GM18520 (cell line): ENCODE data around the gene ZNF608.

Experiments used
- ATAC-seq: cut with Tn5 transposase; IDR thresholded peaks from one replicate; pipeline ENCODE4 v1.9.1; 2021; ENCODE audit not compliant: unreplicated experiment

Gene ZNF608

DNA sequence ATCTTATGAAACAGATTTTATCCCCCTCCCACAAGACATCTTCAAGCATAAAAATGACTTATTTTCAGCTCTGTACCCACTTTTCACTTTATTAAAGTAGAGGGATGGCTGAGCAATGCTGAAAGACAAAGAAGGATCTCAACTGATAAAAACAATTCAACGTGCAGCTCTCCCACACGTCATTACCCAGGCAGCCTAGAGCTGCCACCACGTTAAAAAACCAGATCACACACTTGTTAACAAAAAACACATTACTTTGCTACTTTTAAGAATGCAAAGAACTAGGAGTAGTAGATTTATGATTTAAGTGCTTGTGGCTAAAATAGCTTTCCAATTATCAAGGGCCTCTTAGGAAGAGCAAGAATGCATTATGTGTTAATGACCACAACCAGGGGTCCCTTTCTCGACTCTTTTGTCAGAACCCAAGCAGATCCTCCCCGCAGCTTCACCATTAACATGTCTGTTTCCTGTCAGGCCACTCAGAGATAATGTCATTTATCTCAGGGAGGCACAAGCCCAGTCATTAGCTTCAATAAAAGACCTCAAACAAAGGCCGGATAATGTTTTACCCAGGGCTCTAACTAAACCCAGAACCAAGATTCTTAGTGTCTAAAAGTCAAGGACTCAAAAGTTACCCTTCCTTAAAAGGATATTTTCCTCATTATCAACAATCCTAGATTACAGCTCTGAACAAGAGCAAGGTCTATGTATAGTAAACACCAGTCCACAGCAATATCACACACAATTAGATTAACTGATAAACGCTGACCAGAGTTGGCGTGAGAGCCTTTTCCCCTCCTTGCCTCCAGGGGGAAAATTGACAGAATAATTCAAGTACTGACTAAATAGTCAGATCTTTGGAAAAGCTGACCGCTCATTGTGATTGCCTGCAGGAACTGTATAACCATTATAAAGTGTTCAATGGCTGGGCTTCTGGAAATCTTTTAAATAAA is 7.5 kb downstream of the ZNF608 start:
- no peak for ATAC-seq

DNA sequence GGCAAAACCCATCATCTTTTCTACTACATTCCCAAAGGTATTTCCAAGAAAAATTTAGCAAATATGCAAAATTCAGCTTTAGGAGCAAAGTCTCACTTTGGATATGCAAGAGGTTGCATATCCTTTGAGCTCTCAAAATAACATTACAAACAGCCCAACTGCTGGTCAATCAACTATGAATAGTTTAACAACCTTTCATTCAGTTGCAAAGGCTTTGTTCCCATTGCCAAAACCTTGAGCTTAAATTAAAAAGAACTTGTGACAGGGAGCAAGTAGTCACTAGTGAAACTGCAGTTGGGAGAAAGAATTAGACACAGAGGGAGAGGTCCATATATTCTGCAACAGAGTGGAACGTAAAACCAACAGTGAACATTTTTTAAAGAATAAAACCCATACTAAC is 8.8 kb downstream of the ZNF608 start:
- ATAC-seq = no peak

DNA sequence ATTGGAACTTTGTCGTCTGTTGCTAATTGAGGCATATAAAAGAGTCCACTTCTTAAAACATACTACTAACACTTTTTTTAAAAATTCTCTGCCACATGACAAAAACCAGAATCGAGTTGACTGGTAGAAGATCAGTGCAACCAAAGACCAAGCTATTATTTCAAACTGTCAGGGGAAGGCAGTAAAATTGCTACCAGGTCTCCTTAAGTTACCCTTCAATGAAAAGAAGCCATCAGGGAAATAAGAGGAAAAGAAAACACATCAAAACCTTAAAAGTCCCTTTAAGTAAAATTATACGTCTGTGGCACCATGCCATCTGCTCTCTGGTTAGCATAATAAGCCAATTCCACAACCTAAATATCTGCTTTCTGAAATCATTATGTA is 9.6 kb downstream of the ZNF608 start:
- no peak for ATAC-seq

DNA sequence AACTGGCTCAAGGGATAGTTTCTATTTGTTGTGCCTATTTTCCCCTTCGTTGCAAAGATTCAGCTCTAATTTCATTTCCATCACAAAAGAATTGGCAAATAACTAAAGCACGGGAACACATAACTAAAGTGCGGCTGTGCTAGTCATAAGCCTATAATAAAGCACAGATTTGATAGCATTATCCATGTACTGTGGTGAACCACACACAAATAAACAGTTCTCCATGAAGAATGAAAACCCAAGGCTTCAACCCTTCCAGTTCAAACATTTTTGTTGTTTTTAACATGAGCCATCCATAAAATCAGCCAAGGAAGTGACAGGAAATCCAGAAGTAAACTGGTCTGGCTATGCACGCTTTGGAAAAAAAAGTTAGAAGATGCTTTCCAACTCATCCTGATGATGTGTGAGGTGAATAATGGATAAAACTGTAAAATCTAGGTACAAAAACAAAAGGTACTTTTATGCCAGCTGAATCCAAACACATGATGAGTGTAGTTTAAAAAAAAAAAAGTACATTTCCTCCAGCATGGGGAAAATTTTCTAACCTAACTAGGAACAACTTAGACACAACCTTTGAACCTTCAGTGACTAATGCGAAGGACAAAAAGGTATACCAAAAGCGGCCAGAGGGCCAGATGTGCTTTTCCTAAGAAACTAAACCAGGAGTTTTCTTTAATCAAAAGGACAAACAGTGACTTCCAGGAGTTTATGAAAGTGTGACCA is 10.2 kb downstream of the ZNF608 start:
- ATAC-seq = no peak

DNA sequence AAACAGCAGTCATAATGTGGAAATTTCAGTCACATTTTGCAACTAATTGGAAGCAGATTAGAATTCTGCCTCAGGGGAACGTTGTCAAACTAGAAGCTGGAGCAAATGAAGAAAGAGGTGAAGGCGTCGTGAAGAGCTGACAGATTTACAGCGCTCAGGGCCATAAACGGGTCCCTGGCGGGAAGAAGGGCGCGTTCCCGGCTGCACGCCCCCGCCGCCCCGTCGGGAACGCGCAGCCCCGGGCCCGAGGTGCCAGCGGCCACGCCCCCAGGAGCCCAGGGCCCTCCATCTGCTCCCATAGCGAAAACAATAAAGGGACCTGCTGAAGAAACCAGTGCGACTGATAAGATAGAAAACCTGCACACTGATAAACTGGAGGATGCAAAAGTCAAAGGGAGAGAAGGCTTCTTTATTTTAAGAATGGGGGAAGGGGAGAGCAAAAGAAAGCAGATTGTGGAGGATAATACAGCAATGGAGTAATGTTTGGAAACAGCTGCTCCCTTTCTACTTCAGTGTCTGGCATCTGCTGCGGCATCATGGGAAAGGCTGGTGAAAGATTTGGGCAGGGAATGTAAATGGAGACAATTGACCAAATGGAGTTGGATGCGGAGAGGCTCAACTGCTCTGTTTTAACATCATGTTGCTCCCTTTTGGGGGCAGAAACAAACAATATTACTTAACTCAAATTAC is 11.1 kb downstream of the ZNF608 start:
- no peak for ATAC-seq

DNA sequence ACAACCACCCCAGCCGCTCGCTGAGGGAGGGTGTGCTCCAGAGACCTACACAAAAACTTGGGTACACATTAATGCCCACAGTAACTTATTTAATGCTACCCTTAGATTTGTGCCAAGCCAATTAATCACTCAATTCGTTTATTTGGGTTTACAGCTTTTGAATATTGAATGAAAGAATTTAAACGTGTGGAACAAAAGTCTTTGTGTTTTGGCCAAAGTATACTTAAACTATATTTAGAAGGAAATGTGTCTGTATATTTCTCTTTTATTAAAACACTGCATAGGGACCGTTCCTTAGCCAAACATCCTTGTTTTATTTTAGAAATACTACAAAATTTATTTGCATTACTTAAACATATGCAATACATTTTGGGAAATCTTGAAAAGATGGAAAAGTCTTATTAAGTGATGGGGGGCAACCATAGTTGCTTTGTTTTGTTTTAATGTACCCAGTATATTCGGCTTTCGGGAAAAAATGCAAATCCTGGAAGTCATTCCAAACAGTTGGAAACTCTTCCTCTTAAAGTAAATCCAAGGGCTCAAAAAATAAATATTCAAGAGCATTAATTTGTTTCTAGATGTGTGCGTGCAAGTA is 11.8 kb downstream of the ZNF608 start:
- no peak for ATAC-seq

DNA sequence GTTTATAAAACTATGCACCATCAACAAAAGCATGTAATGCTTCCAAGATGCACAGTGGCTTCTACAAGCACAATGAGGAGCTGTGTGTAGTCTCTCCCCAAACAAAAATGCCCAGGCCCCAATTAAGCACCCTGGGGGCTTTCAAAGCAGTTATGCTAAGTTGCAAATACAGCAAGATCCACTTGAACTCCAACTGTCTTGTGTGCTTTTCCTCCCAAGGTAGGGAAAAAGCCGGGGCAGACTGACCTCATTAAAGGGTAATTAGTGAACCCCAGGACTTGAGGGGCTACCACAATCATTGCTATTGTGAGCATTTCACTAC is 13.1 kb downstream of the ZNF608 start:
- ATAC-seq = no peak

DNA sequence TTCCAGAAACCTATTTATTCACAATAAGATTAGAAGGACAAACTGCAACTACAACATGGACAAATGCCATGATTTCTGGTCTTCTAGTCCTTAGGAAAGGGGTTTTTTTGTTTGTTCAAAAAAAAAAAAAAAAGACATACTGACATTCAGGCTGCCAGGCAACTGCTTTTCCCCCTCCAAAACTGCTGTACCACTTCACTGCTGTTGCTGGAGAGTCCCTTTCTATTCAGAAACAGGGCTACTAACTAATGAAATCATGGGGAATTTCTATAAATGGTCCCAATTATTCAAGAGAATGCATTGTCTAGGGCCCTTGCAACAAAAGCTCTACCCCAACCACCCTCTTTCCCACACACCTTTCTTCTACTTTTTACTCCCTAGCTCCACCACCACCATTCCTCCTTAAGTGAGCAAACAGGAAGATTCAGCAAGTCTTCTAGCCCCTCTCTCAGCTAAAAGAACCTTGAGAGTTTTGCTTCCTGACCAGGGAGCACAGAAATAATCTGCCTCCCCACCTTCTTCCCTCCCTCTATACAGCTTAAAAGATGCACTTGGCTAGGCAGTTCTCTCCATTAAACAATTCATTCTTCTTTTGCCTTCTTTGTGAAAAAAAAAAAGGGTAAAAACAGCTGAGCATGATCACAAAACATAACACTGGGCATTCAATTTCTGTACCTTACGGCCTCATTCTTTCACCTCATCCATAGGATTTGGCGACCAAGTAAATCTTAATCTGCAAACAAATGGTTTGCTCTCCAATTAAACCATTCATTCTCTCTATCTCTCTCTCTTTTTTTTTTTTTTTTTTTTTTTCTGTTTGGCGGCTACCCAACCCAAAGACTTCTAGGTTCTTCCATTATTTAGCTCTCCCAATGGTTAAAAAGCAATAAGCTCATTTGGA is 13.8 kb downstream of the ZNF608 start:
- no peak for ATAC-seq

DNA sequence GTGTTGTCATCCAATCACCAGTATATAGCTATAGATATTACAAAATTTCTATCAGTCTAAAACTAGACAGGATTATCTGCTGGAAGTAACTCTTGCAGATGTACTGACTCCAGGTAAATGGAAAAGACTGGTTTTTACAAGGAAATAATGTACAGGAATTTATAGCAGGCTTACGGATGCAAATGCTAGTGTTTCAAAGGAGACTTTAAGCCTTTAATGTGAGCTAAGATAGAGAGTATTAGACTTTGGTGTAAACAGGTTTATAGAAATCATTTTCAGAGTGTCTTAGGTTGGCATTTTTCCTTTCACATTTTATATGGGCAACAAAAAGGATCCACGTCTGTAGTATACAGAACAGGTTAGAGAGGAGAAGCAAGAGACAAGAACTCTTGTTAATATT is 16.1 kb downstream of the ZNF608 start:
- ATAC-seq = no peak

DNA sequence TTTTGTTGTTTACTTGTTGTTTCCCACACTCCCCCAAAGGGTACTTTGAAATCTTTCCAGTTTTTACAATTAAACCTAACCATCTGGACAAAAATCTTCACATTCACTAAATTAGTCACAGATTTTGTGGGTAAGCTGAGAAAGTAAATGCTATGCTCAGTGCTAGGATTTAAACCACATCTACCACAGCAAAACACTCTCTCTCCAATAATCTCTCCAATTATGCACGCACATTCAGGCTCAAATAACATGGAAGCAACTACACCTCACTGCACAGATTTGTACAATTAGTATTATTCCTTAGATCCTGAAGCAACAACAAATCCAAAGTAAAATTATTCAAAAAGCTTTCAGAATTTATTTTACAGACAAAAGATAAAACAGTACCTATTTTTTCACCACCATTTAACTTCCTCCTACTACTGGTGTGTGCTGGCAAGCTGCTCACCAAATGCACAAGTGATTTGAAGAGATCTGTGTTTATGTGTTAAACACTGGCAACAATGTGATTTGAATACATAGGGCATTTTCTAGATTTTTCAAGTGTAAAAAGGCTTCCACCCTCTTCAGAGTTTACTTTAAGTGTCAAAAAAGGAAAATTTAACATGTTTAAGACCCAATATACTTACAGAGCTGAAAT is 16.6 kb downstream of the ZNF608 start:
- peak; percentile 42 for ATAC-seq

DNA sequence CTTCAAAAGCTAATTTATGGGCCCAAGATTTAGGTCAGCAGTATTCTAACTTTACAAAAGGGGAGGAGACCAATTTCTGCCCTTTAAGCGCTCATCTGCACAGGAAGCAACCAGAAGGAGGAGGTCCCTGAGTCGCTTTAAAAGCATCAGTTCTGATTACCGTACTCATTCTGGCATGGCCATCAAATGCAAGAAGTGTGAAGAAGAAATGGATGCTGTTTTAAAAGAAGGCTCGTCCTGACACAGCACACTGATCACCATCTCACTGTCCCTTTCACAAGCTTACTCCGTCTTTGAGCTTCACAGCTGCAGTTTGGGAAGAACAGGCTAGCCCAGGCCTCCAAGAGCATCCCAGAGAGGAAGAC is 17.5 kb downstream of the ZNF608 start:
- no peak for ATAC-seq

DNA sequence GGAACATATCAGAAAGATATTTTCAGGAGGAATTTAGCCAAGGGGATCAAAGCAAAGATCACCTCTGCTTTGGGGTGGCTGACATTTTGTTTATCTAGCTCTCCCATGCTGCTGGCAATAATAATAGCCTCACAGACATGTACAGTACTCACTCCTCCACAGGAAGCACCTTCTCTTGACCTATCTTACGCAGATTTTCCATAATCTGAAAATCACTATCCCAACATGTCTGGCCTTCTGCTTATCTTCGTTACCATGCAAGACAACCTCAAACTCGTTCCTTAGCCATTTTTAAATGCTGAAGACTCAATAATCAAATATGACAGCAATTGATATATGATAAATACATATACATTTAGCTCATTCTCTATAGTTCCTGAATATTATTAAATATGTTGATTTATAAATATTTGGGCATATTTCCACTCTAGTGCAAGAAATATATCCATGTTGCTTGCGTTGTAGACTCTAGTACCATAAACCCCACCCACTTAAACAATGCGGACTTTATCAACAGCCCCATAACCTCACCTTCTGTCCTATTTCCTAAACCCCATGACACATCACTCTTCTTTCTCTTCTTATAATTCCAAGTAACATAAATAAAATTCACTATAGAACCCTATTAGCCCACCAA is 18.0 kb downstream of the ZNF608 start:
- ATAC-seq = no peak

DNA sequence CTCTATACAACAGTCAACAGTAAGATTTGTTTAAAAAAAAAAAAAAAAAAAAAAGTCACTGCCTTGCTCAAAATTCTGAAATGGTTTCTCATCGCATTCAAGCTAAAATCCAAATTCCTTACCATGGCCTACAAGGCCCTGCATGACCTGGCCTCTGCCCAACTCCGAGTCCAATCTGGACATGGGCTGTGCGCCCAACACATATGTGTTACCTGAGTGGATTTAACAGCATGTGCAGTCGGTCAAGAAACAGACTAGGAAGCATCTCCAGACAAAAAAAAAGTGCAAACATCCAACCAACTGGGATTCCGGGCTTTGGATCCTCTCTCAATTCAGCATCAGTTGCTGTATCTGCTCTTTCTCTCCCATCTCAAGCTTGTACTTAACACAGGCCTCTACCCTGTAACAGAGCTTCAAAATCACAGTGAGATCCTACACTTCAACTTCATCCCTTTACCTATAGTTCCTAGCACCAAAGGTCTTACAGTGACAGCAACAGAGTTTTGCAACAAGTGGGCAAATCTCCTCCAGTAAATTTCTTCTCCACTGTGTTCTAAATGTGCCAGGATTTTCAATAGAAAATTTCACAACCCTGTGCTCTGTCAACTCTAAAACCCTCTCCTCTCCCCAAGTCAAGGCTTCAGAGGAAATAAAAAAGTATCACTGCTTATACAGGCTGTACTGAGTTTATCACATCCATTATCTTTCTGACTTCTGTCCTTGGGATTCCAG is 19.6 kb downstream of the ZNF608 start:
- no peak for ATAC-seq

DNA sequence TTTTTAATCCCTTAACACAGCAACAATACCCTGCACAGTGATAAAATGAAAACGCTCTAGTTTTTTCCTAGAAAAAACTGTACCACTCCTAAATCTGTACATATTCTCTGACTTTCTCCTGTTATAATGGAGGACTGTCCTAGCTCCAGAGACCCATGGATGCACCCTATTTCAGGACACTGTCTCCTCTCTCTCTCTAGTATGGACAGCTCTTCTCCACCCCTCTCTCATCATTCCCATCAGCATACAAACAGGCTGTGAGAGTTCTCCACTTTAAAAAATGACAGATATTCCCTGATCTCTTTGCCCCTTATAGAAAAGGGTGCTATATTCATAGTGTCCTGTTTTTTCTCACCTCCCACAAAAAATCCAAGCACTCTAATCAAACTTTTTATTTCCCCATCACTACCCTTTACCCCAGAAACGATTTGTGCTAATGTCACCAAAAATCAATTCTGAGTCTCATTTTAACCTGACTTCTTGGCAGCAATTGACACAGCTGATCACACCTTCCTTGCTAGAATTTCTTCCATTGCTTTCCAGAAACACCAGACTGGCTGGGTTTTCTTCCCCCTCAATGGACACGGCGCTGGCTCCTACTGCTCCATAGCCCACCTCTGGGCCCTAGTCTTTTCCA is 20.7 kb downstream of the ZNF608 start:
- ATAC-seq = no peak

DNA sequence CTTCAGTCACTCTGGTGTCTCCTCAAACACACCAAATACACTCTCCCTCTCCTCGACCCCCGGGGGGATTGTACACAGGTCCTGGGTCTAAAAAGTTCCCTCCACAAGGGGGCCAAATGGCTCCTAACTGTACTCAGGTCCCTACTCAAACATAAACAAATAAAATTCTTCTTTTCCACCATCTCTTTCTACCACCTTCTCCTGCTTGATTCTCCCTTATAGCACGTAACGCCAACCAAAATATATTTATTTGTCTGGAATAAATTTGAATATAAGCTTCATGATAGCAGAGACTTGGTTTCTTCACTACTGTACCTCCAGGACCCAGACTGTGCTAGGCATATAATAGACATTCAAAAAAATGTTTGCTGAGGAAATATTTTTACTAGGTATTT is 21.4 kb downstream of the ZNF608 start:
- peak; percentile 33 for ATAC-seq

DNA sequence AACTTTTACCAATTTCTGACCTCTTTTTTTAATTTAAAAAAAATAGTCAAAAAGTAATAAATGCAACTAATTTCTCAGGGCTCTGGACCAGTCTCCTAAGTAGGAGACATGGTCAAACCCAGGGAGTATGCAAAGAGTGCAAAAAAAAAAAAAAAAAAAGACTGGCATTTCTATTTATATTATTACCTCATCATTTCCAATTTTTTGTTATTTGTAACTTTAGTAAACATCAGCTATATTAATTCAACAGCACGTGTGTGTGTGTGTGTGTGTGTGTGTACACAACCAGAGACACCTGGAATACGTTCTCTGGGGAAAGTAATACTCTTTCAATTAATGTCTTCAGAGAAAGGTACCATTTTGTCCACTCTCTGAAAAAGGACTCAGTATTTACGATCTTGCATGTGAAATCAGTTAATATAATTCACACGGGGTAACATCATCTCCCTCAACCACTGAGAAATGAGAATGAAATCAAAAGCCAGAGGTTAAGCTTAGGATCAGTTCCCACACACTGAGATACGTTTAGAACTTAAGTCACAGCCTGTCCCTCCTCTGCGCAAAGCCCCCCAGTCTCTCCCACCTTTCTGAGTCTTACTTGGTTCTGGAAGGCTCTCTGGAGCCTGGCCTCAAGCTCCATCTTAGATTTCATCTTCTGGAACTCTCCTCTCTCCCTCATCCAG is 21.9 kb downstream of the ZNF608 start:
- ATAC-seq = peak; percentile 50

DNA sequence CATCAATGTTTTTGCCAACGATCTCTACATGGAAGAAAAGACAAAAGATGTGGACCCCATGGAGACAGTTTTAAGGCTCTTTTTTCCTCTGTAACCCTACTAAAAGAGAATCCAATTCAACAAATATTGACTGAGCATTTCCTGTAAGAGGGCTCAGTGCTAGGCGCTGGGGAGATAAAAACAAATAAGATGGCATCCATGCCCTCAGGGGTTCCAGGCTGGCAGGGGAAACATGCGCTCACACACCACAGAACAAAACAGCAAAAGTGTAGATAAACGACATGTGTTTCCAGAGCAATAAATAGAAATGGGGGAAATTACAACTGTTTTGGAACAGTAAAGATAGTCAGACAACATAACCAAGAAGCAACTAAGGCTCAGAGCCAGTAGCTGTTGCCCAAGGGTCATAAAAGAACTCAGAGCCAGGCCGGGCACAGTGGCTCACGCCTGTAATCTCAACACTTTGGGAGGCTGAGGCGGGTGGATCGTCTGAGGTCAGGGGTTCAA is 25.2 kb downstream of the ZNF608 start:
- ATAC-seq = no peak

DNA sequence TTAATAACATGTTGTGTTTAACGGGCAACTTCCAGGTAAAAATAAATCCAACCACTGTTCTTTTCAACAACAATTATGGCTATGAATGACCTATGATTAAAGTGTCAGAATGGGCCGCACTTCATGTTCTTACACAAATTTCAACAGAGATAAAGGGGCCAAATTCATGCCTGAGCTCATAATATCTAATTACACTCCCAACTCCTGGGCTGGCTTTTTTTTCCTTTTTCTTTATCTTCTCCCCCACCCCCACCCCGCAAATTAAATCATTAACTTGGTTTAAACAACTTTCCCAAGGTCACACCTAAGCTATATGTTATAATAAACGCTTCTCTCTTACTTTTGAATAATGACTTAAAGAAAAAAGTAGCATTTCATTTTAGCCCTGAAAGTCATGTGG is 25.8 kb downstream of the ZNF608 start:
- ATAC-seq = no peak
